ENCODE data around the gene NKPD1. TPM values are rescaled to one million over a fixed set of nuclear protein-coding genes. Genes with fewer than 3 reads are reported as not detected.

The NKPD1 gene
- total RNA-seq, 4 donors from 2014 or later: 0.44 to 1.3 (median 0.68) TPM

DNA sequence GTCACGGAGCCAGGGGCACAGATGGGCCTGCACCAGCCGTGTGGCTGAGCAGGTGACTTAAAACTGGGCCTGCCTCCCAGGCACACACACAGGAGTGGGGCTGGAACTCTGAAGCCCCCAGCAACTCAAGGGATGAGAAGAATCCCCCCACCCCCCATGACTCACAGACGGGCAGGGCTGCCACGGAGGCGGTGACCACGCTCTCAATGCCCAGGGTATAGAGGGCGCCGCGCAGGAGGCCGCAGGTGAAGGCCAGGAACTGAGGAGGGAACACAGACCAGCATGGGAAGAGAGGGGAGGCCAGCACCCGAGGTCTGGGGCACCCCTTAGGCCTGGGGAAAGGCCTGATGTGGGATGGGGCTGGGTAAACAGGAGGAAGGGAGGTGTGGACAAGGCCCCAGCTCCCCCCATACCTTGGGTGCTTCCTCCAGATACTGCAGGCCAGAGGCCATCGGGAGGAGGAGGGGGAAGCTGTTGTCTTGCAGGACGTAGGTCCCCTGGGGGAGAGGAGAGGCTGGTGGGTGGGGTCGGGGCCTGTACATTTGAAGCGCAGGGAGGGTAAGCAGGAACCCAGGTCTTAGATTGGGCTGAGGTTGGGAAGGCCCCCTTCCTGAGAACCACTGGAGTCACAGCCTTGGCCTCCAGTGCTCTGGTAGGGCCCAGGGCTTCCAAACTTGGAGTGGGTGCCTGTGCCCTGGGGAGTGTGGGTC, 3.1 kb upstream of the NKPD1 start:
- TF ChIP-seq, protein P1, sequence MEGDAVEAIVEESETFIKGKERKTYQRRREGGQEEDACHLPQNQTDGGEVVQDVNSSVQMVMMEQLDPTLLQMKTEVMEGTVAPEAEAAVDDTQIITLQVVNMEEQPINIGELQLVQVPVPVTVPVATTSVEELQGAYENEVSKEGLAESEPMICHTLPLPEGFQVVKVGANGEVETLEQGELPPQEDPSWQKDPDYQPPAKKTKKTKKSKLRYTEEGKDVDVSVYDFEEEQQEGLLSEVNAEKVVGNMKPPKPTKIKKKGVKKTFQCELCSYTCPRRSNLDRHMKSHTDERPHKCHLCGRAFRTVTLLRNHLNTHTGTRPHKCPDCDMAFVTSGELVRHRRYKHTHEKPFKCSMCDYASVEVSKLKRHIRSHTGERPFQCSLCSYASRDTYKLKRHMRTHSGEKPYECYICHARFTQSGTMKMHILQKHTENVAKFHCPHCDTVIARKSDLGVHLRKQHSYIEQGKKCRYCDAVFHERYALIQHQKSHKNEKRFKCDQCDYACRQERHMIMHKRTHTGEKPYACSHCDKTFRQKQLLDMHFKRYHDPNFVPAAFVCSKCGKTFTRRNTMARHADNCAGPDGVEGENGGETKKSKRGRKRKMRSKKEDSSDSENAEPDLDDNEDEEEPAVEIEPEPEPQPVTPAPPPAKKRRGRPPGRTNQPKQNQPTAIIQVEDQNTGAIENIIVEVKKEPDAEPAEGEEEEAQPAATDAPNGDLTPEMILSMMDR (IDR thresholded peaks at IDR 0.05): no peak
- TF ChIP-seq POLR2A (IDR thresholded peaks at IDR 0.05): no peak
- no peak for DNase-seq
- Histone ChIP-seq H3K27me3 (no peaks in the 10 kb centered on the region), H3K27ac (no peak overlapping the region), H3K36me3 (no peaks in the 10 kb centered on the region), H3K9me3 (no peaks in the 10 kb centered on the region), H3K4me3 (replicated peaks in 1 of 3) (no peak overlapping the region), H3K4me1 (peaks cover 0 to 15% of the 10 kb centered on the region in 2 donors)
- 86 to 89% methylated on average over 14 to 15 of the region's 15 CpGs for WGBS, 2 donors
- intact Hi-C loops (cut with DNase I): no loop called here

DNA sequence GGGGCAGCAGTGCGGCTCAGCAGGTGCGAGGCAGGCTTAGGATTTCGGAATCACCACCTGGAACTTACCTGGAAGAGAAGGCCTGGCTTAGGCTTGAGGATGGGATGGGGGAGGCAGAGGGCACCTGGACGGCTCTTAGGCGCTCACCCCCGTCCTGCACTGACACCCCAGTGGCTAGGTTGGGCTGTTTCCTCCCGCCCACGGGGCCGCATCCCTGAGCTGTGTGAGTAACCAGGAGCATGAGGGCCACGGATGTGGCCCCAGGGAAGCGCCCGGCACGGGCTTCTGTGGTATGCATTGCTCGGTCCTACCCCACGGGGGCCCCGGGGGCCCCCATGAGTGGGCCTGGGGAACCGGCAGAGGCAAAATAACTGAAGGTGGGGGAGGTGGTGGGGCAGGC, 2.4 kb upstream of the NKPD1 start:
- H3K36me3 ChIP-seq: no peaks in the 10 kb centered on the region
- H3K9me3 ChIP-seq: no peaks in the 10 kb centered on the region
- peaks cover 0 to 15% of the 10 kb centered on the region in 2 donors for H3K4me1 ChIP-seq
- DNase-seq: no peak
- H3K4me3 ChIP-seq (replicated peaks in 1 of 3): no peak overlapping the region
- no peak overlapping the region for H3K27ac ChIP-seq
- TF ChIP-seq, protein P1 (IDR thresholded peaks at IDR 0.05): no peak
- no peak for TF ChIP-seq POLR2A (IDR thresholded peaks at IDR 0.05)
- intact Hi-C loops (cut with DNase I): no loop called here
- WGBS, 2 donors: 91 to 100% methylated on average over 4 to 14 of the region's 17 CpGs
- H3K27me3 ChIP-seq: no peaks in the 10 kb centered on the region

DNA sequence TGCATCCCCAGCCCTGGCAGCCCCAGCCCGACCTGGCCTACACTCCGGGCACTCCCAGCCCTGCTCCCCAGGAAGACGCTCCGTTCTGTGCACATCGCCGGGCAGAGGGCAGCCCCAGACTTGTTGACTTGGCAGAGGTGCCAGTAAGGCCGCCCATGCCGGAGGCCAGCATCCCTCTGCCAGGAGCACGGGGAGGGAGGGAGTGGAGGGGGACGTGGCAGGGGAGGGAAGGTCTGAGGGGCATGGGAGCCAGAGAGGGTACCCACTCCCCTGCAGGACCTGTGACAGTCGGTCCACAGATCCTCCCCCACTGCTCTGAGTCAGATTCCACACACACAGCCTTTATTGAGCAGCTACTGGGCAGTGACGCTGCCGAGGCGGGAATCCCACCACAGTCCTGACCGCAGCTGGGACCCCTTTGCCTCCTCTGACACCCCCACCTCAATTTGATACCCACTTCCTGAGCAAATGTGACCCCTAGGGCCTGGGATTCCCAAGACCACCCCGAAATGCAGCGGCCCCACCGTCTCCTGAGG, 1.9 kb upstream of the NKPD1 start:
- Histone ChIP-seq H3K27ac (no peak overlapping the region), H3K9me3 (no peaks in the 10 kb centered on the region), H3K36me3 (no peaks in the 10 kb centered on the region), H3K4me1 (peaks cover 0 to 15% of the 10 kb centered on the region in 2 donors), H3K27me3 (no peaks in the 10 kb centered on the region), H3K4me3 (replicated peaks in 1 of 3) (no peak overlapping the region)
- no peak for DNase-seq
- 73 to 85% methylated on average over 13 to 16 of the region's 18 CpGs for WGBS, 2 donors
- intact Hi-C loops (cut with DNase I): no loop called here
- TF ChIP-seq, protein P1 (IDR thresholded peaks at IDR 0.05): no peak
- no peak for TF ChIP-seq POLR2A (IDR thresholded peaks at IDR 0.05)

DNA sequence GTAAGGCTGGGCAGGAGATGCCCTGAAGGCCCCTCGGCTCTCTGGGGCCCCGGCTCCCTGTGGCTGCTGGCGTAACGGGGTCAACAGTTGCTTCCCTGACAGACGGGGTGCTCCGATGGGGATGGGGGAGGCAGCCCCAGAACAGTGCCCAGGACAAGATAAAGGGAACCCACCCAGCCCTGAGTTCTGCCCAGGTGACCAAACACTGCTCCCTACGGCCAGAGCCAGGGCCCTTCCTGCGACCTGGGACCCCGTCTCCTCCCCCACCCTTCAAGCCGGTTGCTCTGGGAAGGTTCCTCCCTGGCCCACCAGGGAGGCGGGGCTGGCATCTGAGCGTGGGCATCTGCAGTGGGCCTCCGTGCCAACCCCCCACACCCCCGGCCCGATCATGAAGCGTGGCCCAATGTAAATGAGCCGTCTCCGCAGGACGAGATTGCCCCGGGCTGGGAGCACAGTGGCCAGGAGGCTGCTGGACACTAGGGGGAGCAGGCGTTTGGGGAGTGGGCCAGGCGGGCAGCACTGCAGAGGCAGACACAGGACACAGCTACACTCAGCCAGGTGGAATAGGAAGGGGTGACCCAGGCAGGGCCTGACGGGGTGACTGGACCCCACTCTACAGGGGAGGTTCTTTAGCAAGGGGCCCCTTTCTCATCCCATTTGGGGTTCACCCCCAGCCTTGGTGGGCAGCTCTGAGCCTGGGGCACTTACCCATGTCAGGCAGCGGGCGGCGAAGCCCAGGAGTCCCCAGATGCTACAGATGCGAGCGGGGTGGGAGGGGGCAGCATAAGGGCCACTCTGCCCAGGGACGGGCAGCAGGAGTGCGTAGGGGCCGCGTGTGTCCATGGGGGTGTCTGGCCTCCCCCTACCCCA, 1.2 kb upstream of the NKPD1 start:
- Histone ChIP-seq H3K36me3 (no peaks in the 10 kb centered on the region), H3K27ac (no peak overlapping the region), H3K4me3 (replicated peaks in 1 of 3) (no peak overlapping the region), H3K9me3 (no peaks in the 10 kb centered on the region), H3K4me1 (peaks cover 0 to 15% of the 10 kb centered on the region in 2 donors), H3K27me3 (no peaks in the 10 kb centered on the region)
- DNase-seq: no peak
- no peak for TF ChIP-seq POLR2A (IDR thresholded peaks at IDR 0.05)
- TF ChIP-seq, protein P1 (IDR thresholded peaks at IDR 0.05): peak in 1 of 6 experiments; percentile 24
- 50 to 52% methylated on average over 2 to 16 of the region's 32 CpGs for WGBS, 2 donors
- intact Hi-C loops (cut with DNase I): no loop called here
